Measurements from ENCODE around the gene ABCB11. TPM values are rescaled to one million over a fixed set of nuclear protein-coding genes. Genes with fewer than 3 reads are reported as not detected.

The ABCB11 gene
- polyA plus RNA-seq, 6 donors from 2014 or later, result 0.04 TPM; not detected in 5

DNA sequence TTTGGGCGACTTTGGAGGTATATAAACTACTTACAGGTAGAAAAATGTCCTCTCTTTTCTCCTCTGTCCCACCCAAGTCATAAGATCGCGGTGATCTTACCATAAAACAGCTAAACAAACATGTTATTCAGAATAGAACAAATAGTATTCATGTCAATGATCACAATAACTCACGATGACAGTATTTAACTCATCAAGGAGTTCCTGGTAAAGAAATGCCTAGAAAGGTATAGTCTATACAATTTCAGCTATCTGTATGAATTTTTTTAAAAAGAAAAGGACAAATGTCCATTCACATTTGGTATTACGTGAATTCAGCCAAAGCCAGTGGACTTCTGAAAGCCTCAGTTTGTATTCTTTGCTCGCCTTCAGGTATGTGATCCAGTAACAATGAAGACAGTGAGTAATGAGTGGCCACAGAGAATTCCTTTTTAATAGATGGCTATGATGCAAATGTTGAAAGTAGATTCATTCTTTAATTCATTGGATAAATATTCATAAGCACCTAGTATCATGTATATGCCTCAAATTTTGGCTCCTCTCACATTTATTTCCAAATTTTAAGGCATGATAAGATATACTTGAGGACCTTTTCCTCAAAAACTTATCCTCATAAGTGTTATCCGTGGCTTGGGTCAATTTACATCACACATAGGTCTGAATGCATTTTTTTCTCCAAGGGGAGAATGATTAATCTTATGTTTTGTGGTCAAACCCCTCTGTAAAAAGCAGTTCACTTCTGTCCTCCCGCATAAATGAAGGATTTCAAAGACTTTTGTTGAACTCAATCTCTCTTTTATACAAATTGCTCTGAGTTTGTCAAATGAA lies 20.3 kb downstream of the ABCB11 start:
- peaks cover 0 to 2% (median 0%) of the 10 kb centered on the region in 3 donors for H3K4me1 Mint-ChIP-seq
- peaks cover 5 to 9% (median 7%) of the 10 kb centered on the region in 3 donors for H3K27me3 Mint-ChIP-seq
- no peak overlapping the region for H3K27ac Mint-ChIP-seq

GRCh38 chr2:169009865-169010579 lies 21.1 kb downstream of the ABCB11 start:
- H3K9me3 Mint-ChIP-seq, result peaks cover 0 to 3% (median 0%) of the 10 kb centered on the region in 7 donors

More for the DNA sequence above, 20.3 kb downstream of the ABCB11 start:
- no peaks in the 10 kb centered on the region for H3K36me3 Mint-ChIP-seq
- H3K9me3 Mint-ChIP-seq, result peaks cover 0 to 7% (median 0%) of the 10 kb centered on the region in 7 donors
- no peak for ATAC-seq (ENCODE audit: low read depth in 2 of 2)
- no peak for DNase-seq
- no peak overlapping the region for H3K4me3 Mint-ChIP-seq

DNA sequence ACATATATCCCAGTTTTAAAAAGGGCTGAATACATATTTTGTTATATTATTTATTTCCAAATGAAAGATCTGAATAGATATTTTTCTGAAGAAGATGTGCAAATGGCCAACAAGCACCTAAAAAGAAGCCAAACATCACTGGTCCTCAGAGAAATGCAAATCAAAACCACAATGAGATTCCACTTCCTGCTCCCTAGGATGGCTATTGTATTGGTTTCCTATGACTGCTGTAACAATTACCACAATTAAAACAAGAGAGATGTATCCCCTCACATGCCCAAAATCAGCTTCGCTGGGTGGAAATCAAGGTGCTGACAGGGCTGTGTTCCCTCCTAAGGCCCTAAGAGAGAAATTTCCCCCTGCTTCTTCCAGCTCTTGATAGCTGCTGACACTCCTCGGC lies 23.2 kb downstream of the ABCB11 start:
- no peak for DNase-seq
- H3K4me1 Mint-ChIP-seq, result peaks cover 0 to 2% (median 0%) of the 10 kb centered on the region in 3 donors
- peak overlapping the region in 1 of 6 donors; percentile 1 for H3K27ac Mint-ChIP-seq

More at GRCh38 chr2:169009865-169010579, 21.1 kb downstream of the ABCB11 start:
- H3K36me3 Mint-ChIP-seq, result no peaks in the 10 kb centered on the region
- peaks cover under 1 to 5% (median 4%) of the 10 kb centered on the region in 3 donors for H3K27me3 Mint-ChIP-seq
- ATAC-seq (ENCODE audit: low read depth in 2 of 2), result no peak
- no peak overlapping the region for H3K4me3 Mint-ChIP-seq
- peaks cover 0 to 2% (median 0%) of the 10 kb centered on the region in 3 donors for H3K4me1 Mint-ChIP-seq
- H3K27ac Mint-ChIP-seq, result no peak overlapping the region
- DNase-seq, result no peak

GRCh38 chr2:169007356-169007755 lies 23.8 kb downstream of the ABCB11 start:
- DNase-seq (no peak), ATAC-seq (ENCODE audit: low read depth in 2 of 2) (no peak)
- peaks cover 11 to 14% (median 11%) of the 10 kb centered on the region in 3 donors for H3K27me3 Mint-ChIP-seq
- H3K36me3 Mint-ChIP-seq, result no peaks in the 10 kb centered on the region
- H3K4me1 Mint-ChIP-seq, result peaks cover 0 to 2% (median 0%) of the 10 kb centered on the region in 3 donors
- no peak overlapping the region for H3K27ac Mint-ChIP-seq
- H3K4me3 Mint-ChIP-seq, result no peak overlapping the region
- peaks cover 0 to 7% (median 0%) of the 10 kb centered on the region in 7 donors for H3K9me3 Mint-ChIP-seq

More for the DNA sequence above, 23.2 kb downstream of the ABCB11 start:
- no peak overlapping the region for H3K4me3 Mint-ChIP-seq
- H3K36me3 Mint-ChIP-seq, result no peaks in the 10 kb centered on the region
- peaks cover 0 to 4% (median 0%) of the 10 kb centered on the region in 7 donors for H3K9me3 Mint-ChIP-seq
- no peak for ATAC-seq (ENCODE audit: low read depth in 2 of 2)
- H3K27me3 Mint-ChIP-seq, result peaks cover 11 to 14% (median 11%) of the 10 kb centered on the region in 3 donors

GRCh38 chr2:169006665-169007064 lies 24.5 kb downstream of the ABCB11 start:
- DNase-seq (no peak), ATAC-seq (ENCODE audit: low read depth in 2 of 2) (no peak)
- Mint-ChIP-seq H3K27ac (no peak overlapping the region), H3K9me3 (peaks cover 0 to 7% (median 0%) of the 10 kb centered on the region in 7 donors), H3K27me3 (peaks cover 11 to 14% (median 11%) of the 10 kb centered on the region in 3 donors), H3K36me3 (no peaks in the 10 kb centered on the region), H3K4me1 (peaks cover 0 to 2% (median 0%) of the 10 kb centered on the region in 3 donors), H3K4me3 (no peak overlapping the region)

GRCh38 chr2:169005994-169006393 lies 25.1 kb downstream of the ABCB11 start:
- no peak for ATAC-seq (ENCODE audit: low read depth in 2 of 2)
- Mint-ChIP-seq H3K27ac (no peak overlapping the region), H3K36me3 (no peaks in the 10 kb centered on the region), H3K27me3 (peaks cover 11 to 14% (median 11%) of the 10 kb centered on the region in 3 donors), H3K9me3 (peaks cover 0 to 7% (median 0%) of the 10 kb centered on the region in 7 donors), H3K4me3 (no peak overlapping the region), H3K4me1 (peaks cover 0 to 2% (median 0%) of the 10 kb centered on the region in 3 donors)
- no peak for DNase-seq

- peak overlapping the region in 1 of 6 donors; percentile 16 for H3K27ac Mint-ChIP-seq
- H3K27me3 Mint-ChIP-seq, result peaks cover 11 to 14% (median 11%) of the 10 kb centered on the region in 3 donors
- H3K4me3 Mint-ChIP-seq, result no peak overlapping the region
- H3K36me3 Mint-ChIP-seq, result no peaks in the 10 kb centered on the region
- H3K9me3 Mint-ChIP-seq, result peaks cover 0 to 7% (median 0%) of the 10 kb centered on the region in 7 donors
- DNase-seq, result no peak
- H3K4me1 Mint-ChIP-seq, result peaks cover 0 to 2% (median 0%) of the 10 kb centered on the region in 3 donors
- no peak for ATAC-seq (ENCODE audit: low read depth in 2 of 2)
Measured at GRCh38 chr2:169005080-169005598, 26.0 kb downstream of the ABCB11 start.

DNA sequence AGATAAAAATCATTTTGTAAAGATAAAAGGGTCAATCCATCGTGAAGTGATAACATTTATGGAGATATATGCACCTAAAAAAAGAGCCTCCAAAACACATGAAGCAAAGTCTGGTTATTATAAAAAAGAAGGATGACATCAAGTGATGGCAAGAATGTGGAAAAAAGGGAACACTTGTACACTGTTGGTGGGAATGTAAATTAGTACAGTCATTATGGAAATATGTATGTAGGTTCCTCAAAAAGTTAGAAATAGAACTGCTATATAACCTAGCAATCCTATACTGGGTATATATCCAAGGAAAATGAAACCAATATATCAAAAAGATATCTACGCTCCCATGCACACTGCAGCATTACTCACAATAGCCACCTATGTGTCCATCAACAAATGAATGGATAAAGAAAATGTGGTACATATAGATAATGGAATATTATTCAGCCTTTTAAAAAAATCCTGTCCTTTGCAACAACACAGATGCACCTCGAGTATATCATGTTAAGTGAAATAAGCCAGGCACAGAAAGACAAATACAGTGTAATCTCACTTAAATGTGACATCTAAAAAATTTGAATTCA lies 28.9 kb downstream of the ABCB11 start:
- DNase-seq, result no peak
- Mint-ChIP-seq H3K4me1 (peaks cover 0 to under 1% (median 0%) of the 10 kb centered on the region in 3 donors), H3K9me3 (peaks cover 0 to 7% (median 0%) of the 10 kb centered on the region in 7 donors), H3K36me3 (no peaks in the 10 kb centered on the region), H3K27me3 (peaks cover 11 to 18% (median 11%) of the 10 kb centered on the region in 3 donors), H3K27ac (no peak overlapping the region), H3K4me3 (no peak overlapping the region)
- ATAC-seq (ENCODE audit: low read depth in 2 of 2), result no peak

GRCh38 chr2:169001116-169001815 lies 29.9 kb downstream of the ABCB11 start:
- no peak overlapping the region for H3K27ac Mint-ChIP-seq
- H3K4me1 Mint-ChIP-seq, result no peaks in the 10 kb centered on the region
- H3K27me3 Mint-ChIP-seq, result peaks cover 11 to 21% (median 11%) of the 10 kb centered on the region in 3 donors
- no peak for ATAC-seq (ENCODE audit: low read depth in 2 of 2)
- no peak overlapping the region for H3K4me3 Mint-ChIP-seq
- H3K36me3 Mint-ChIP-seq, result no peaks in the 10 kb centered on the region
- no peak for DNase-seq
- peaks cover 0 to 7% (median 0%) of the 10 kb centered on the region in 7 donors for H3K9me3 Mint-ChIP-seq

- Mint-ChIP-seq H3K27me3 (peaks cover 7 to 16% (median 7%) of the 10 kb centered on the region in 3 donors), H3K4me1 (no peaks in the 10 kb centered on the region), H3K9me3 (peaks cover 0 to 7% (median 0%) of the 10 kb centered on the region in 7 donors), H3K27ac (no peak overlapping the region), H3K36me3 (no peaks in the 10 kb centered on the region), H3K4me3 (no peak overlapping the region)
- ATAC-seq (ENCODE audit: low read depth in 2 of 2) (no peak), DNase-seq (no peak)
Measured at GRCh38 chr2:168999668-169000213, 31.4 kb downstream of the ABCB11 start.

- Mint-ChIP-seq H3K4me3 (no peak overlapping the region), H3K27me3 (peaks cover 0 to 12% (median 0%) of the 10 kb centered on the region in 3 donors), H3K36me3 (no peaks in the 10 kb centered on the region), H3K27ac (no peak overlapping the region), H3K4me1 (no peaks in the 10 kb centered on the region), H3K9me3 (peaks cover 0 to 3% (median 0%) of the 10 kb centered on the region in 7 donors)
- DNase-seq (no peak), ATAC-seq (ENCODE audit: low read depth in 2 of 2) (no peak)
Measured at GRCh38 chr2:168998609-168999211, 32.4 kb downstream of the ABCB11 start.

DNA sequence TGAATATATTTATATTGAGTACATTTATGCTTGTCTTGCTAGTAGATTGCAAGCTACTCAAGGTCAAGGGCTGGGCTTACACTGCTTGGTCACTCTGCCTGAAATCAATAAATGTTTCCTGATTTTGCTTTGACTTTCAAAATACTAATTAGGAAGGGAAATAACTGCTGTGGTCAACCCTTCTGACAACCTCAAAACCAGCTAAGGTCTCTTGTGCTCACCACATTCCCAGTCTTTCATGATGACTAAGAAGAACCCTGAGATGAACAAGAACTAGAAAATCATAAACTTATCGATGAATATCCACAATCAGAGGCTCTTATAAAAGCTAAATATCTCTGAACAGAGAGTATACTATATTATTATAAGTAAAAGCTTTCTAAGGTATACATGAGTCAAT lies 33.3 kb downstream of the ABCB11 start:
- Mint-ChIP-seq H3K27ac (no peak overlapping the region), H3K27me3 (peaks cover 0 to 8% (median 0%) of the 10 kb centered on the region in 3 donors), H3K36me3 (no peaks in the 10 kb centered on the region), H3K4me1 (no peaks in the 10 kb centered on the region), H3K4me3 (no peak overlapping the region), H3K9me3 (peaks cover 0 to 3% (median 0%) of the 10 kb centered on the region in 7 donors)
- DNase-seq (no peak), ATAC-seq (ENCODE audit: low read depth in 2 of 2) (no peak)
